Ureter (tissue), 1 donor: ENCODE data around the gene TNRC18. TPM values are rescaled to one million over a fixed set of nuclear protein-coding genes. Genes with fewer than 3 reads are reported as not detected.
"Not testable (repeated sequence)": the region's sequence is repeated elsewhere in the genome, so short reads cannot be mapped to it uniquely, and the experiment has no call there.

Source experiments
- DNase-seq: peaks from one replicate; pipeline ENCODE4 v3.0.0-alpha.2; 2020; ENCODE audit warnings: low spot score
- total RNA-seq: library from RNA; stranded (reverse); gene quantifications from one replicate; pipeline ENCODE4 v1.2.4, GENCODE V29; 2023
- donor health status: DM: yes; HTN: yes; CAD: no.

TNRC18 gene
- total RNA-seq, 1 donor from 2014 or later = 118 TPM

DNA sequence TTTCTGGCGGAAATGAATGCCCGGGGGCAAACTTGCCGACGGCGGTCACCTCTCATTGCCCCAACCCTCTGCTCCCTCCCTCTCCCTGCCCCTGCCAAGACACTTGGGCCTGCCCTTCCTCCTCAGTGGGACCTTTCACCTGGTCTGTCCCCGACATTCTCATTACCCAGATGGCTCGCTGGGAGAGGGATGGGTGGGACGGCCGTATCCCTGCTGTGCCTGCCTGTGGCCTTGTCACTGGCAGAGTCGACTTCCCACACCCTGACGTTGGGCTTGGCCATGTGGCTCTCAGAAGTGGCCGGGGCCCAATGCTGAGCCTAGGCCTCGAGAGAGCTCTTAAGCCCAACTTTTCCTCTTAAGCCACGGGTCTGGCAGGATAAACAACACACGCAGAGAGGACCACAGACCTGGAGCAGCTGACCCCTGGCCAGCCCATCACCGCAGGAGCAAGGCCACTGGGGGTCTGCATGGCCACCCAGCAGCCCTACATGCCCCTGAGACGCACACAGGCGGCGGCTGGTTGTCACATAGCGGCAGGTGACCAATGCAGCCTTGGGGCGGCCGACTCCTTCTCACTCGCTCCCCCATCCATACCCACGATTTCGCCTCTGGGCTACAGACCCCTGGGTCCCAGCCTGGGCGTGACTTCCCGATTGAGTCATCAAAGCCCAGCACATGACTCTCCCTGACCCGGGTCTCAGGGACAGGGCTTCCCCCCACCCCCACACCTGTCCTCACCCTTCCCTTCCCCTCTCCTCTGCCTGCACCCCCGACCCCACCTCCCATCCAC is 100.8 kb downstream of the TNRC18 start:
- DNase-seq = no peak

DNA sequence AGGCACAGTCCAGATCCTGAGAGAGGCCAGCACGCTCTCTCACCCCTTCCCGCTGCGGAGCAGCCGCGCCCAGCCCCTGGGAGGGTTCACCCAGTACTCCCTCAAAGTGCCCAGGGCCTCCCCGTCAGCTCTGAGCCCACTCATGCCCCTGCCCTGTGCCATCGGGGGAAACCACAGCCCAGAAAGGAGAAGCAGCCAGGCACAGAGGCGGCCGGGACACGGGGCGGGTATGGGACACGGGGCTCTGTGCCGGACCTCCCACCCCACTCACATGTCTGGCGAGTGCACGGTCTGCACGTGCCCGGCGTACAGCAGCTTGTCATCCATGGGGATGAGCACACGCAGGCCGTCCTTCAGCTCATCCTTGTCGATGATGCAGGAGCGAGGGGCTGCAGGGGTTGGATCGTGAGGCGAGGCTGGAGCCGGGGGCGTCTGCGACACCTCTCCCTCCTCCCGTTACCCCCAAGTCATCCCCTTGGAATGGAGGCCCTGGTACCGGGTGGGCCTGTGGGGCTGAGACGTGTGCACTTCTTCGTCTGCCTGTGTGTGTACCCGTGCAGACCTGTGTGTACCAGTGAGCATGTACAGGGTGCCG is 102.7 kb downstream of the TNRC18 start:
- DNase-seq = no peak

DNA sequence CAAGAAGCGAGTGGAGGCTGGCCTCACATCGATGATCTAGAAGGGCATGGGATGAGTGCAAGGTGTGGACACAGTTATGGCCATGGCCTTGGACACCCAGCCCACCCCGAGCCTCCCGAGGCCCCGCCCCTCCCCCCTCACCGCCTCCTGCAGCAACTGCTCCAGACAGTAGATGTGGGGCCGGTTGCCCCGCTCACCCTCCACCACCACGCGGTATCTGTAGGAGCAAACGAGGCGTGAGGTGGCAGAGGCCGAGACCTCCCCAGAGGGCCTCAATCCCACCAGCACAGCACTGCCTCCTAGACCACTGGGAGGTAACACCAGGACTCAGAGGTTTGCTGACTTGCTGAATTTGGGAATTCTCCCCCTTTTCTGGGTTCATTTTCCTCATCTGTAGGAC is 103.2 kb downstream of the TNRC18 start:
- DNase-seq = no peak

DNA sequence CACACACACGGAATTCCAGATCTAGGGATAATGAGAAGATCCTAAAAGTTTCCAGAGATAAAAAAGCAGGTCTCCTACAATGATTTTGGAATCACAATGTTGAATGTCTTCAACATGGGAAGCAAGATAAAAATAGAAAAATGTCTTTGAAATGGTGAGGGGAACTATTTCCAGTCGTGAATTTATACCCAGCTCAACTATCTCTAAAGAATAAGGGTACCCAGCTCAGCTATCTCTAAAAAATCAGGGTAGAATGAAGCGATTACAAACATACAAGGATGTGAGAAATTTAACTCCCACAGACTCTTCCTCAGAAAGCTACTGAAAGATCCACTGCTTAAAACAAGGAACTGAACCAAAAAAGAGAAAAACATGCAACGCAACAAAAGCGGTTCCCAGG is 105.0 kb downstream of the TNRC18 start:
- DNase-seq = not testable (repeated sequence)

DNA sequence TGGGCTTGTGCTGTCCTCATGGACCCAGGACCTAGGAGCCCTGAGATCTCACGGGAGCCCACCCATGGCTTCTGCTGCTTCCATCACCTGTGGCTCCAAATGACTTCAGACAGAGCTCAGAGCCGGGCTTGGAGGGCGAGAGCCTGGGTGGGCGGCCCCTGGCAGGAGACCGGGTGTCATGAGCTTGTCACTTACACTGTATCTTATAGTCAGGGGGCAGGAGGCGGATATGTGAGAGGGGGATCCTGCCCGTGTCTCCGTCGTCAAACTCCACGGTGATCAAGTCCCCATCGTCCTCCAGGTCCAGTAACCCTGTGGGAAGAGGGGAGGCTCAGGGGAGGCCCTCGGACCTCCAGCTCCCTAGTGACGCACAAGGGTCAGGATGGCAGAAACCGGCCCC is 107.9 kb downstream of the TNRC18 start:
- no peak for DNase-seq

DNA sequence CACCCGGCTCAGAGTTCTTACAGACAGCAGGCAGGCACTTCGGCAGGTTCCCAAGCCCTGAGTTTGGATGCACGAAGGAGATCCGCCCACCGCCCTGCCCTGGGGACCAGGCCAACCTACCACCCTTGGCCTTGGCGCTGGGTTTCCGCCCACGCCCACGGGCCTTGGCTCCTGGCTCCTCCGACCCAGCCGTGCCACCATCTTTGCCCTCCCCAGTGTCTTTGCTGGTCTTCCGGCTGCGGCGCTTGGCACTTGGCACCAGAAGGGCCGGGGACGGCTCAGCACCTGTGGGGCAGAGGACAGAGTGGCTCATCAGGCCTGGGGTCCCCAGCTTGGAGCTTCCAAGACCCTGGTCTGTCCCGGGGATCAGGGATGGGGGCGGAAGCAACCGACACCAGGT is 108.8 kb downstream of the TNRC18 start:
- no peak for DNase-seq

DNA sequence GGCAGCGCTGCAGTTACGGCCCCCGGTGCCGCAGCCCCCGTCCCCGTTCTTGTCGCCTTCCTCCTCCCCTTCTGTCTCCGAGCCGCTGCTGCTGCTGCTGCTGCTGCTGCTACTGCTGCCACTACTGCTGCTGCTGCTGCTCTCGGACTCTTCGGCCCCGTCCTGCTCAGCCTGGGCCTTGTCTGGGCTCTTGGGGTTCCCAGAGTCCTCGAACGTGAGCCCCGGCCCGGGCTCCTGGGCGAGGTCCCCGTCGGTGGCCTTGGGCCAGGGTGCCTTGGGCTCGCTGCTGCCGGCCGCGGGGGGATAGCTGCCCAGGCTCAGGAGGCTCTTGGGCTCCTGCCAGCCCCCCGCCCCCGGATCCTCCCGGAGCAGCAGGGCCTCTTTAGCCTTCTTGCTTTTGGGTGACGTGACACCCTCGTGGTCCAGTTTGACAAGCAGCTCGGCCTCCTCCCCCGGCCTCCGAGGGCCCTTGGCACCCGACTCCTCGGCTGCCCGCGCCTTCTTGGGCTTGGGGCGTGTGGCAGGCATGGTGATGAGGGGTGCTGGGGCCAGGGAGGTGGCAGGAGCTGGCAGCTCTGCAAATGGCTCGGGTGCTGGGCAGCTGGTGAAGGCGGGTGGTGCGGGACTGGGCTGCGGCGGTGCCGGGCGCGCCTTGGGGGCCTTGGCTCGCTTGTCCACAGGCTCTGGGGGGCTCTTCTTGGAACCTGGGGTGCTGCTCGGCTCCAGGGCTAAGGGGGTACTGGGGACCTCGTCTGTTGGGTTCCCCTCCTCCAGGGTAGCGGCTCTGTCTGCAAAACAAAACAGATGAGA is 110.4 kb downstream of the TNRC18 start:
- not testable (repeated sequence) for DNase-seq

DNA sequence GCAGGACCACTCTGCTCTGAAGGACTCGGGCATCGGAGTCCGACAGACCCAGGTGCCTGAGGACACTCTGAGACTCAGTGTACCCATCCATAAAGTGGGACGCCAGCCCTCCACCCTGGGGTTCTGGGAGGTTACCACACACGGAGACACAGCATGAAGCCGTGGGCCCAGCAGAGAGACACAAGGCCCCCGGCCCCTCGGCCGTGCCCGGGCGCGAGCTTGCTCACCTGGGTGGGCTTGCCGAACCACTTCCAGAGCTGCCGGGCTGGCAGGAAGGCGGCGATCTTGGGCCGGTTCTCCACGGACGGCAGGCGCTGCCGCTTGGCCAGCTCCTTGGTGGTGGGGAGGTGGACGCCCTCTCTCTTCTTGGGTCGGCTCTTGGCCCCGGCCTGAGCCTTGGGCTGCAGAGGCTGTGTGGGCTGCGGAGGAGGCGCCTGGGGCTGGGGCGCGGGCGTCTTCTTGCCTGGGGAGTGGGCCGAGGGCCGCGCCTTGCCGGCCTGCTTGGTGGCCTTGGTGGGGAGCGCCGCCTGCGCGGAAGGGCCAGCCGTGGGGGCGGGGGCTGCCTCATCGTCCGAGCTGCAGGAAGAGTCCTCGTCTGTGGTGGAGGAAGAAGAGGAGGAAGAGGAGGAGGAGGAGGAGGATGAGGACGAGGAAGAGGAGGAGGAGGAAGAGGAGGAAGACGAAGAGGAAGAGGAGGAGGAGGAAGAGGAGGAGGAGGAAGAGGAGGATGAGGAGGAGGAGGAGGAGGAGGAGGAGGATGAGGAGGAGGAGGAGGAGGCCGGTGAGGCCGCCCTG is 111.2 kb downstream of the TNRC18 start:
- DNase-seq = not testable (repeated sequence)

DNA sequence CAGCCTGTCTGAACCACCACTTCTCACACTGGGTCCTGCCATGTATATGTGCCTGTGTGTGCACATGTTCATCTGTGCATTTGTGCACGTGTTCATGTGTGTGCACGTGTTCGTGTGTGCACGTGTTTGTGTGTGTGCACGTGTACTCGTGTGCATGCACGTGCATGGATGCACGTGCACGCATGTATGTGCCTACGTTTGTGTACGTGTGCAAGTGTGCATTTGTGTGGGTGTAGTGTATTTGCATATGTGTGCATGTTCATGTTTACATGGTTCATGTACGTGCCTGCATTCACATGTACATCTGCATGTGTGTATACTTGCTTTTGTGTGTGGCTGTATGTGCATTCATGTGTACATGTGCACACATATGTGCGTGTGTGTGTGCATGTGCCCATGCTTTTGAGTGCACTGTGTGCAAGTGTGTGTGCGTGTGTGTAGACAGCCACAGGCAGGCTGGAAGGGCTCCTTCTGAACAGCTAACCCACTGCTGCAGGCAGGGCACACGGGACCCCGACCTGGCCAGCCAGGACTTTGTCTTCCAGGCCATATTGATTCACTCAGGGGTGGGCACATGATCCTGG is 112.7 kb downstream of the TNRC18 start:
- DNase-seq = no peak

DNA sequence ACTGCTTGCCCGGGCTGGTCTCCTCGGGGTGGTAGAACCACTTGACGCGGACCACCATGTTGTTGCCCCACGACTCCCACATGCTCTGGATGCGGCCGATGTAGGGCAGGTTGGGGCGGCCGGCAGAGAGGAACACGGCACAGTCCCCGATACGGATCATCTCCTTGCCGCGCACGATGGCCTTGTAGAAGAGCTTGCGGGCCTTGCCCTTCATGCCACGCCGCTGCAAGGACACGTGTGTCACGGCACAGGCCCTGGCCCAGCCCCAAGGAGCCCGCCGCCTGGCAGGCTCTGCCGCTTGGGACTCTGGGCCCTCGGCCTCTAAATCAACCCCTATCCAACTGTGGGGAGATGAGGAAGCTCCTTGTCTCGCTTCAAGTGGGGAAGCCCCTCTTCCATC is 114.5 kb downstream of the TNRC18 start:
- DNase-seq = no peak

DNA sequence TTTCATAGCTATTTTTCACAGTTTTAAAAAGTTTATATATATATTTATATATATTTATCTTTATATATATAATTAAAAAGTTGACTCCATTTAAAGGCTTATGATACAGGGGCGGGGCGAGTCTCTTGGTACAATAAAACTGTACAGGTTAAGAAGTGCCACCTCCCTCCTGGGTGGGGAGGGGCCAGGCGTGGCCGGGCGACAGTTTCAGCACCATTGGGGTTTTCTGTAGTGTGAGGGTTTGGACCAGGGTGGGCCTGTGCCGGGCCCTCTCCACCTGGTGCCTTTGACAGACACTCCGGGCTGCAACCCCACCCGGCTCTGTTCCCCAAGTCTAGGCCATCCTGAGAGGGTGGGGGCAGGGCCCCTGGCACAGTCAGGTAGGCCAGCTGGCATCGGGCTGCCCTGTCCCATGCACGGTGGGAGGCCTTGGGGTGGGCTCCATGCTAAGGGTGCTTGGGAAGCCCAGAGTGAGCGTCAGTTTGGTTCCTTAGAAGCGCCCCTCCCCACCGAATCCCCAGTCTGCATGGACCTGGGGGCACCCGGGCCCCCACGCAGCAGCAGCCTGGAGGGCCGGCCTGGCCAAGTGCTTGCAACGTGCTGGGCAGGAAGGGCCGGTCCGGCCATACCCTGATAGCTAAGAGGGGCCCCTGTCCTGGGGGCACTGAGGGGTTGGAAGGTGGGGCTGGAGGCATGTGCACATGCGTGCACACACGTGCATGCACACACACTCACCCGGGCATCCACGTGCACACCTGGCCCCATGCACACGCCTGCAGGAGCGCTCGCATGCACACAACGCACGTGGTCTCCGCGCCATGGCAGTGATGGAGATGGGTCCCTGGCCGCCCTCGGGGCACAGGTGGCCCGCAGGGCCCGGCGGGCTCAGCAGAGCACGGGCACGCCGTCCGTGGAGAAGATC is 116.2 kb downstream of the TNRC18 start:
- DNase-seq = not testable (repeated sequence)

DNA sequence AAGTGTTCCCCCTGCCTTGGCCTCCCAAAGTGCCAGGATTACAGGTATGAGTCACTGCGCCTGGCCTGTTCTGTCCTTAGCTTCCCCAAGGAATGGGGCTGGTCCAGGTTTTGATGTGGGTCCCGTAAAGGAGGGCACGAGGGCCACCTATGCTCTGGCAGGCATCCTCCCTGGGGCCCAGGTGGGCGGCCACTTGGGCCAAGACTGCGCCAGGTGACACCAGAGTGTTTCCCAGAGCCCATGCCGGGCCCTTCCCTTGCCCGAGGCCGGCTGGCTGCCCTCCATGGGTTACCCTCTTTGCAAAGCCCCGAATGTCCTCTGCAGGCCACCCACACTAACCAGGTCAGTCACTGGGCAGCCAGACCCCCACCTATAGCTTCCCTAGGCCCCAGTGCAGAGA is 118.6 kb downstream of the TNRC18 start:
- DNase-seq = not testable (repeated sequence)

DNA sequence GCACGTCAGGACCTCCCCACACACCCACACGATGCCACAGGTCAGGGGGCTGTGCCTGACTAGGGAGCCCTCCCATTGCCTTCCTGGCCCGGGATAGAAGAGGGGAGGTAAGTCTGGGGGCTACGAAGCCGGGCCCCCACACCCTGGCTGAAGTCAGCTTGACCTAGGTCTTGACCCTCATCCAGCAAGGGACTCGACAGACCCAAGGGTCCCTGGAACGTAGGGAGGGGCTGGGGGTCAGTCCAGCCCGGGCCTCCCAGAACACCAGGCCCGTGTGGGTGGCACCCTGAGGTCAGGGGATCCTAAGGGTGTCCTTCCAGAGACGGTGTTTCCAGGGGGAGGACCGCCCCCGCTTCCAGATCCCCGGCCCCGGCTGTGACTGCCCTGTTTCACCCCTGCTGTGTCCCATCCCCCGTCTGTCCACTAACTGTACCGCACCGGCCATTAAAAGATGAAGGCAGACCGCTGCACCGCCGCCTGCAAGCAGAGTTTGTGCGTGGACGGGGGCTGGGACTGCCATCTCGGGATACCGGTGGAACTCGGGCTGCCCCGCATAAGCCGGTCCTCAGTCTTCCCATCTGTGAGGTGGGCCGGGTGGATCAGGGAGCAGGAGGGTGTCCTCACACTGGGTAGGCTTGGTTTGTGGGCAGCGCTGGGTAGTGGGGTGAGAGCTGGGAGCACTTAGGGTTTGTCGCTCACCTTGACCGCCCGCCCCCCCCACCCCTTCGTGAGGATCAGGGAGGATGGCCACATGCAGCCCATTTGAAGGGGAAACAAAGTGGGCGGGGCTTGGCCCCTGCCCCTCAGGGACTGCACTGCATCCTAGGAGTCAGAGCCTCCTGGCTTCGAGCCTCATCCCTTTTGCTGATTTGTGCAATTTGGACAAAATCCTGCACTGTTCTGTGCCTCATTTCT is 119.8 kb downstream of the TNRC18 start:
- no peak for DNase-seq

DNA sequence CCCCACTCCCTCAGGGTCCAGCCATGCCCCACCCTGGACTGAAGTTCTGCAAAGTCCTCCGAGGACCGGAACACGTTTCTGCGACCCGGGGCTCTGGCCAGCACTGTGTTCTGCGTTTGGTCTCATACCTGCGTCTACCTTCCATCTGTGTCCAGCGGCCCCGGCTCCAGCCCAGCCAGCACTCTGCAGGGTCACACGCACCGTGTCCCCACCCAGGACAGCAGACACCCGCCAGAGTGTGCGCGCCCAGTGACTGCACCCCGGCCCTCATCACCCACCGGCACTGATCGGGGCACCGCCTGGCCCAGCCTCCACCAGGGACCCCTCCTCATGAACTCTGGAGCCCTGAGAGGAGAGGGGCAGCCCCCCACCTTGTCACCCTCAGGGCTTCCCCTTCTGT is 120.6 kb downstream of the TNRC18 start:
- no peak for DNase-seq

DNA sequence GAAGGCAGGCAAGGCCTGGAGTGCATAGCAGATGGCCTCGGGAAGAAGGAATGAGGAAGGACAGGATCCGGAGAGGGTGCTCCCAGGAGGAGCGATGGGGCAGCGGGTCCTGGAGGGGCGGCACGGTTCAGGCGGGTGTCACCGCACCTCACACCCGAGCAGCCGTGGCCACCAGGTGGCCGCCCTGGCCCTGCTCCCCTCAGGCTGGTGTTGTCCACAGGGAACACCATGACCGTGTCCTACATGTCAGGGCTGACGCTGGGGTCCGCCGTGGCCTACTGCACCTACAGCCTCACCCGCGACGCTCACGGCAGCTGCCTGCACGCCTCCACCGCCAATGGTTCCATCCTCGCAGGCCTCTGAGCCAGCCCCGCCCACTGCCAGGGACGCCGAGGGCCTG is 121.1 kb downstream of the TNRC18 start:
- DNase-seq = no peak

DNA sequence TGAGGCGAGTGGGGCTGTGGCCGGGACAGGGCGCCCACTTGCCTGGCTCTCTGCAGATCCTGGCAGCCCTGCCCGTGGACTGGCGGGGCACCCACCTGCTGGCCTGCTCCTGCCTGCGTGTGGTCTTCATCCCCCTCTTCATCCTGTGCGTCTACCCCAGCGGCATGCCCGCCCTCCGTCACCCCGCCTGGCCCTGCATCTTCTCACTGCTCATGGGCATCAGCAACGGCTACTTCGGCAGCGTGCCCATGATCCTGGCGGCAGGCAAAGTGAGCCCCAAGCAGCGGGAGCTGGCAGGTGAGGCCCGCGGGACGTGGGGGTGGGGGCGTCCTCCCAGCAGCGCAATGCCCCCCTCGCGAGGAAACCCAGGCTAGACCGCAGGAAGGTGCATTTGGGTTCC is 123.3 kb downstream of the TNRC18 start:
- DNase-seq = no peak

DNA sequence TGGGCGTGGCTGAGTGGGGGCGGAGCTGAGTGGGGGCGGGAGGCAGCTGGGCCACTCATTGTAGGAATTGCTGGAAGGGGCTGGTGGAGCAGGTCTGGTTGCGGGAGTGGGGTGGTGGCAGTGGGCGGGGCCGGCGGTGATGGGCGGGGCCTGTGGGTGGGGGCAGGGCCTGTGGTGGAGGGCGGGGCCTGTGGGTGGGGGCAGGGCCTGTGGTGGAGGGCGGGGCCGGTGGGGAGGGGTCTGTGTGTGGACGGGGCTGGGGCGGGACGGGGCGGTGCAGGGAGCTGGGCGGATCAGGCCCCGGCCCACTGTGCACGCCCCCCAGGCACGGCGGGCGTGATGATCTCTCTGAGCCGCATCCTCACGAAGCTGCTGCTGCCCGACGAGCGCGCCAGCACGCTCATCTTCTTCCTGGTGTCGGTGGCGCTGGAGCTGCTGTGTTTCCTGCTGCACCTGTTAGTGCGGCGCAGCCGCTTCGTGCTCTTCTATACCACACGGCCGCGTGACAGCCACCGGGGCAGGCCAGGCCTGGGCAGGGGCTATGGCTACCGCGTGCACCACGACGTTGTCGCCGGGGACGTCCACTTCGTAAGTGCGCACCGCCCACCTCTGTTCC is 126.9 kb downstream of the TNRC18 start:
- DNase-seq = no peak

DNA sequence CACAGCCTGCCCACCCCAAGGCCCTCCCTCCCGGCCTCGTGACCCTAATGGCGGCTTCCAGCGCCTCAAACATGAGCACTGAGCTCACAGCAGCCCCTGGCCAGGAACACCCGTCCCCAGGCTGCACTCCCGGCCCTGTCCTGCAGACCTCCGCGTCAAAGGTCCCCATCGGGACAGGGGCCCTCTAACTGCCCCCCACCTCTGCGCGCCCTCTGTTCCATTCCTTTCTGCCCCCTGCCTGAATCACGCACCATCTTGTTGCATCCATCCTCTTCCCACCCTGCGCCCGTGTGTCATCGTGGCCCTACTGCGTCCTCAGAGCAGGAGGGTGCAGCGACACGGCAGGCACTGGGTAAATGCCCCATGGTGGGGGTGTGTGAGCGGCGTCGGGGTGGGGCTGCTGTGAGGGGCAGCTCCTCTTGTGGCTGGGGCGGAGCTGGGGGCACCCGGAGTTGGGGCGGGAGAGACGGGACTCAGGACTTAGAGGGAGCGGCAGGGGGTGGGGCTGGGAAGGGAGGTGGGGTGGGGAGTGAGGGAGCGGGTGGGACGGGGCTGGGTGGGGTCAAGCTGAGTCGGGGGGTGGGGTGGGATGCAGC is 127.5 kb downstream of the TNRC18 start:
- no peak for DNase-seq
